ENCODE results near the gene RPS6KA2. TPM values are rescaled to one million over a fixed set of nuclear protein-coding genes. Genes with fewer than 3 reads are reported as not detected.

The RPS6KA2 gene
- total and polyA plus RNA-seq, 2 experiments from 2014 or later: 12.5 to 25.3 TPM

- TF ChIP-seq CTCF (conservative IDR thresholded peaks at IDR 0.05; ENCODE audit: low read depth in 2 of 2) (no peak), REST (IDR thresholded peaks at IDR 0.05; ENCODE audit: unreplicated experiment) (no peak), EZH2phosphoT487 (IDR thresholded peaks at IDR 0.05; ENCODE audit: unreplicated experiment) (no peak), ZNF331 (CRISPR knock-in tag; IDR thresholded peaks at IDR 0.05; ENCODE audit: low read depth) (no peak), STAT1 (IDR thresholded peaks at IDR 0.05; ENCODE audit: unreplicated experiment) (no peak), JUNB (IDR thresholded peaks at IDR 0.05; ENCODE audit: unreplicated experiment) (no peak), ETS1 (IDR thresholded peaks at IDR 0.05) (no peak), EZH2 (IDR thresholded peaks at IDR 0.05; ENCODE audit: low read depth, unreplicated experiment) (no peak), CREB1 (CRISPR knock-in tag; IDR thresholded peaks at IDR 0.05; ENCODE audit: low read depth) (no peak)
Observed at GRCh38 chr6:166589786-166590574, 37.1 kb downstream of the RPS6KA2 start (continued).

GRCh38 chr6:166589337-166589731, 37.7 kb downstream of the RPS6KA2 start:
- no peak overlapping the region for H3K4me3 ChIP-seq
- no peak overlapping the region for H2AFZ ChIP-seq
- H3K9me3 Mint-ChIP-seq: no peaks in the 10 kb centered on the region
- H4K20me1 ChIP-seq (replicated peaks; ENCODE audit: insufficient read depth): peaks cover 37% of the 10 kb centered on the region
- no peaks in the 10 kb centered on the region for H3K9me2 ChIP-seq (ENCODE audit: insufficient read depth)
- peaks cover 11% of the 10 kb centered on the region for H3K27me3 Mint-ChIP-seq (ENCODE audit: insufficient read depth, low read depth, poor library complexity)
- peaks cover 22% of the 10 kb centered on the region for H3K4me1 ChIP-seq (ENCODE audit: insufficient read depth)
- no peaks in the 10 kb centered on the region for H3K27me3 ChIP-seq (ENCODE audit: insufficient read depth)
- H3K4me3 Mint-ChIP-seq: no peak overlapping the region
- H3K27ac Mint-ChIP-seq: peak overlapping the region; percentile 23; the same call in 1 of the 2 replicates
- no peak overlapping the region for H3K27ac ChIP-seq (ENCODE audit: low read depth)
- peaks cover 57% of the 10 kb centered on the region for H3K4me1 Mint-ChIP-seq
- no peaks in the 10 kb centered on the region for H3K36me3 Mint-ChIP-seq (ENCODE audit: low read depth)
- H3K4me2 ChIP-seq: 0 out of 2 replicates have a peak overlapping the region, but pooled peaks have one; percentile 9
- no peak for ATAC-seq
- H3K79me2 ChIP-seq (replicated peaks; ENCODE audit: insufficient read depth): peaks cover 77% of the 10 kb centered on the region
- DNase-seq (ENCODE audit: low spot score): no peak
- H3K36me3 ChIP-seq (ENCODE audit: insufficient read depth): no peaks in the 10 kb centered on the region
- no peaks in the 10 kb centered on the region for H3F3A ChIP-seq (replicated peaks; ENCODE audit: low read depth)
- TF ChIP-seq EZH2 (IDR thresholded peaks at IDR 0.05; ENCODE audit: low read depth, unreplicated experiment) (no peak), ZNF331 (CRISPR knock-in tag; IDR thresholded peaks at IDR 0.05; ENCODE audit: low read depth) (no peak), REST (IDR thresholded peaks at IDR 0.05; ENCODE audit: unreplicated experiment) (no peak)
